HG02623 (cell line): ENCODE data around the gene LIG3.
"Not testable (repeated sequence)": the region's sequence is repeated elsewhere in the genome, so short reads cannot be mapped to it uniquely, and the experiment has no call there.

ENCODE experiments used
- ATAC-seq: cut with Tn5 transposase; IDR thresholded peaks from one replicate; pipeline ENCODE4 v1.9.1; 2021; ENCODE audit warnings: moderate library complexity; ENCODE audit not compliant: unreplicated experiment

LIG3 gene

GRCh38 chr17:34998205-34998604 lies 17.9 kb downstream of the LIG3 start:
- peak; percentile 53 for ATAC-seq

- ATAC-seq = no peak
These were observed 19.1 kb downstream of the LIG3 start for GRCh38 chr17:34999456-34999855.

- ATAC-seq = not testable (repeated sequence)
These were observed 20.7 kb downstream of the LIG3 start for GRCh38 chr17:35000965-35001364.

GRCh38 chr17:35001549-35001948 lies 21.2 kb downstream of the LIG3 start:
- no peak for ATAC-seq

GRCh38 chr17:35002876-35003551 lies 22.7 kb downstream of the LIG3 start:
- no peak for ATAC-seq

- no peak for ATAC-seq
These were observed 23.5 kb downstream of the LIG3 start for GRCh38 chr17:35003778-35004177.

- ATAC-seq = no peak
These were observed 26.0 kb downstream of the LIG3 start for GRCh38 chr17:35006345-35006744.

- no peak for ATAC-seq
These were observed 26.6 kb downstream of the LIG3 start for GRCh38 chr17:35006961-35007360.

- no peak for ATAC-seq
These were observed 29.8 kb downstream of the LIG3 start for GRCh38 chr17:35010093-35010492.

GRCh38 chr17:35011671-35012216 lies 31.4 kb downstream of the LIG3 start:
- ATAC-seq = no peak

GRCh38 chr17:35016369-35016768 lies 36.1 kb downstream of the LIG3 start:
- no peak for ATAC-seq

- ATAC-seq = no peak
These were observed 36.7 kb downstream of the LIG3 start for GRCh38 chr17:35017021-35017420.

GRCh38 chr17:35018814-35019213 lies 38.5 kb downstream of the LIG3 start:
- no peak for ATAC-seq

GRCh38 chr17:35019386-35020179 lies 39.3 kb downstream of the LIG3 start:
- ATAC-seq = no peak

- ATAC-seq = no peak
These were observed 41.4 kb downstream of the LIG3 start for GRCh38 chr17:35021520-35022380.

GRCh38 chr17:35022536-35023063 lies 42.3 kb downstream of the LIG3 start:
- ATAC-seq = no peak

- no peak for ATAC-seq
These were observed 43.2 kb downstream of the LIG3 start for GRCh38 chr17:35023538-35023937.

GRCh38 chr17:35025541-35025940 lies 45.2 kb downstream of the LIG3 start:
- ATAC-seq = no peak

GRCh38 chr17:35028097-35028496 lies 47.8 kb downstream of the LIG3 start:
- ATAC-seq = not testable (repeated sequence)

GRCh38 chr17:35028531-35029262 lies 48.4 kb downstream of the LIG3 start:
- ATAC-seq = no peak
